Karpas-422 (cell line): ENCODE data around the gene NCSTN. TPM values are rescaled to one million over a fixed set of nuclear protein-coding genes. Genes with fewer than 3 reads are reported as not detected.
A peak's percentile ranks its signal among the peaks of the same experiment; 100 is the strongest.

Source experiments
- DNase-seq: peaks from one replicate; pipeline ENCODE4 v3.0.0-alpha.2; 2015
- H2AFZ ChIP-seq: fragments of 200-600 bp; sonication (generic); 2 replicates; pipeline ENCODE4 v1.6.1; 2014; ENCODE audit warnings: antibody characterized with exemption, low read length, mixed read lengths
- H3K27ac ChIP-seq: fragments of 200-600 bp; sonication (generic); 2 replicates; pipeline ENCODE4 v1.5.1; 2014; ENCODE audit warnings: mild to moderate bottlenecking, low read length, moderate library complexity
- H3K27me3 ChIP-seq: fragments of 200-600 bp; sonication (generic); 2 replicates; pipeline ENCODE4 v1.6.1; 2014; ENCODE audit warnings: low read length, mixed read lengths
- H3K36me3 ChIP-seq: fragments of 200-600 bp; sonication (generic); 2 replicates; pipeline ENCODE4 v1.6.1; 2014; ENCODE audit warnings: low read length, mixed read lengths; ENCODE audit not compliant: insufficient read depth
- H3K4me1 ChIP-seq: fragments of 200-600 bp; sonication (generic); 2 replicates; pipeline ENCODE4 v1.6.1; 2014; ENCODE audit warnings: mild to moderate bottlenecking, low read length, mixed read lengths
- H3K4me2 ChIP-seq: fragments of 200-600 bp; sonication (generic); 2 replicates; pipeline ENCODE4 v1.6.1; 2014; ENCODE audit warnings: low read length, low read depth, mild to moderate bottlenecking; ENCODE audit not compliant: poor library complexity, severe bottlenecking
- H3K4me3 ChIP-seq: fragments of 200-600 bp; sonication (generic); 2 replicates; pipeline ENCODE4 v1.5.1; 2014; ENCODE audit warnings: mild to moderate bottlenecking, antibody characterized with exemption, low read length, mixed read lengths
- H3K79me2 ChIP-seq: fragments of 200-600 bp; sonication (generic); 2 replicates; pipeline ENCODE4 v1.6.1; 2014; ENCODE audit warnings: mild to moderate bottlenecking, low read length, mixed read lengths
- H3K9ac ChIP-seq: fragments of 200-600 bp; sonication (generic); 2 replicates; pipeline ENCODE4 v1.6.0; 2014; ENCODE audit warnings: low read length
- H3K9me2 ChIP-seq: fragments of 200-600 bp; sonication (generic), shearing (Covaris generic); replicated peaks from 2 replicates; pipeline ENCODE4 v1.6.0; 2014; ENCODE audit warnings: mild to moderate bottlenecking, low read length, moderate library complexity; ENCODE audit not compliant: insufficient read depth
- H3K9me3 ChIP-seq: fragments of 300-700, 200-600 bp; sonication (generic); 2 replicates; pipeline ENCODE4 v1.6.1; 2014; ENCODE audit warnings: low read length, mixed read lengths
- H4K20me1 ChIP-seq: fragments of 200-600 bp; sonication (generic); 2 replicates; pipeline ENCODE4 v1.6.1; 2014; ENCODE audit warnings: mild to moderate bottlenecking, antibody characterized with exemption, low read length, low read depth; ENCODE audit not compliant: insufficient read depth
- total RNA-seq: library from RNA; depleted of rRNA; stranded (reverse); fragments of >200 nt; shearing (Covaris generic); gene quantifications from 2 replicates; pipeline ENCODE4 v1.2.3, GENCODE V29; 2014; ENCODE audit warnings: low replicate concordance

Gene NCSTN
- total RNA-seq, 1 experiment from 2014 or later: 76.9 TPM

GRCh38 chr1:160352555-160352954 lies 9.4 kb downstream of the NCSTN start:
- Histone ChIP-seq H3K27ac (no peak overlapping the region), H3K9me2 (no peaks in the 10 kb centered on the region), H3K79me2 (peaks cover 6% of the 10 kb centered on the region), H3K4me2 (no peak overlapping the region), H3K4me3 (no peak overlapping the region), H3K9ac (no peak overlapping the region), H3K4me1 (no peaks in the 10 kb centered on the region), H3K36me3 (peaks cover 61% of the 10 kb centered on the region; the same call in 1 of the 2 replicates), H2AFZ (no peak overlapping the region), H3K9me3 (no peaks in the 10 kb centered on the region), H3K27me3 (no peaks in the 10 kb centered on the region), H4K20me1 (no peaks in the 10 kb centered on the region)
- DNase-seq: no peak

DNA sequence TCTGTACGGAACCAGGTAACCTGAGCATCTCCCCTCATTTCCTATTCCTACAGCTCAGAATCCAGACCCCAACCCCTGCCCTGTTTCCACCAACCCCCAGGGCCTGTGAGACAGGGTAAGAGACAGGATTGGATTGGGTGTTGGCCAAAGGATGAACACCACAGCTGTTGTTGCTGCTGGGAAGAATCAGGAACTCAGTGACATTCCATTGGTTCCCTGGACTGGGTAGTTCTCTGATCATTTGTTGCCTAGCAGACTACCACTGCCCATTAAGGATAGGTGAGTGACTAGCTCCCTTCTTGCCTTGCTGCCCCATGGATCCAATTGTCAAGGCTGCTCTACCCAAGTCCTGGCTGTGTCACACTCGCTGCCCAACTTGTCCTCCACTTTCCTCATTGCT lies 10.0 kb downstream of the NCSTN start:
- no peak overlapping the region for H3K4me2 ChIP-seq
- no peaks in the 10 kb centered on the region for H3K4me1 ChIP-seq
- H3K36me3 ChIP-seq: peaks cover 67% of the 10 kb centered on the region; the same call in 1 of the 2 replicates
- H3K9me3 ChIP-seq: no peaks in the 10 kb centered on the region
- no peaks in the 10 kb centered on the region for H3K27me3 ChIP-seq
- no peak overlapping the region for H3K9ac ChIP-seq
- no peak overlapping the region for H3K27ac ChIP-seq
- H3K4me3 ChIP-seq: no peak overlapping the region
- H4K20me1 ChIP-seq: no peaks in the 10 kb centered on the region
- no peak overlapping the region for H2AFZ ChIP-seq
- H3K79me2 ChIP-seq: peaks cover under 1% of the 10 kb centered on the region
- no peak for DNase-seq
- H3K9me2 ChIP-seq: no peaks in the 10 kb centered on the region

DNA sequence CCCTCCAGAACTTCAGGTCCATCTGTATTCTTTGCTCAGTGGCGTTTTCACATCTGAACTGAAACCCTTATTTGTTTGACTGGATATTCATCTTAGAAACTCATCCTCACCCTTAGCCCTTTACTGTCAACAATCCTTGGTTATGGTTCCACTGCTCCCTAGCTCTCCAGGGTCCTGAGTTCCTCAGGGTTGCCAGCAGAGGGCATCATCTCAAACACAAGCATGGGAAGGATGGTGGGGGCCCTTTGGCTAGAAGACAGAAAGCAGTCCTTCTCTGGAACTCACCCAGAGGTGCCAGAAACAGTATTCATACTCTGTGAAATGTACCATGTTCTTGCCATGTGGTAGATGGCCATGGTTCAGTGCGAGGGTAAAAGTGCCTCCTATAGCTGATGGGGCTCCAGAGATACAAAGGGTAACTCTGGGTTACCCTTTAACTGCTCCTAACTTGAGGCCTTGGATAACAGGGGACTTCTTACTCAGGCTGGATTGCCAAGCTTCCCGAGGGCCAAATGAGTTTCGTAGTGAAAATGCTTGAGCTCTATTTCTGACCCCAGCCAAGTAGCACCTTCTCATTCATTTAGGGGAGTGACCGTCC lies 11.3 kb downstream of the NCSTN start:
- Histone ChIP-seq H3K4me3 (no peak overlapping the region), H3K27me3 (no peaks in the 10 kb centered on the region), H3K36me3 (peaks cover 59% of the 10 kb centered on the region; the same call in 1 of the 2 replicates), H4K20me1 (no peaks in the 10 kb centered on the region), H3K9me3 (no peaks in the 10 kb centered on the region), H3K4me1 (no peaks in the 10 kb centered on the region), H2AFZ (no peak overlapping the region), H3K79me2 (no peaks in the 10 kb centered on the region; the same call in 1 of the 2 replicates), H3K27ac (no peak overlapping the region), H3K9me2 (no peaks in the 10 kb centered on the region), H3K9ac (no peak overlapping the region), H3K4me2 (no peak overlapping the region)
- peak; percentile 69 for DNase-seq

DNA sequence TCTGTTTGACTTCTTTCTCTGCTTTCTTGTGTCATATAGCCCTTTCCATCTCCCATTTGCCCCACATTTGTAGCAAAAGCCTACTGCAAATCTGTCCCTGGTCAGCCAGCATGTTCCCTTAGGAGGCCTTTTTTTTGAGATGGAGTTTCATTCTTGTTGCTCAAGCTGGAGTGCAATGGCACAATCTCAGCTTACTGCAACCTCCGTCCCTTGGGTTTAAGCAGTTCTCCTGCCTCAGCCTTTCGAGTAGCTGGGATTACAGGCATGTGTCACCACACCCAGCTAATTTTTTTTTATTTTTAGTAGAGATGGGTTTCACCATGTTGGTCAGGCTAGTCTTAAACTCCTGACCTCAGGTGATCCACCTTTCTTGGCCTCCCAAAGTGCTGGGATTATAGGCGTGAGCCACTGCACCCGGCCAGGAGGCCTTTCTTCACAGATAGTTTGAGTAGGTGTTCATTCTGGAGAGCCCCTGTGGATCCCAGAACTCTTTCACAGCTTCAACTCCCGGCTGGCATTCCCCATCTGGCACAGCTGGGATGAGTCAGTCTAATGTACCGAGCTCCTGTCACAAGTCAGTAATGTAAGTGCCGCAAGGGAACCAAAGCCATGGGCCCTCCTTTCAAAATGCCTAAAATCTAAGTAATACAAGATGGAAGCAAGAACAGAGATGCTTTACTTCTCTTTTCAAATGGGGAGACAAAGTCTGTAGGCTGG lies 14.3 kb downstream of the NCSTN start:
- no peak overlapping the region for H3K4me2 ChIP-seq
- H3K27me3 ChIP-seq: no peaks in the 10 kb centered on the region
- no peak overlapping the region for H3K4me3 ChIP-seq
- H3K9me3 ChIP-seq: no peaks in the 10 kb centered on the region
- no peak overlapping the region for H3K27ac ChIP-seq
- H3K9me2 ChIP-seq: no peaks in the 10 kb centered on the region
- H3K79me2 ChIP-seq: no peaks in the 10 kb centered on the region
- H3K9ac ChIP-seq: no peak overlapping the region
- H2AFZ ChIP-seq: no peak overlapping the region
- no peaks in the 10 kb centered on the region for H4K20me1 ChIP-seq
- H3K36me3 ChIP-seq: peaks cover 38% of the 10 kb centered on the region; the same call in 1 of the 2 replicates
- DNase-seq: no peak
- peaks cover 3% of the 10 kb centered on the region; the same call in 1 of the 2 replicates for H3K4me1 ChIP-seq

DNA sequence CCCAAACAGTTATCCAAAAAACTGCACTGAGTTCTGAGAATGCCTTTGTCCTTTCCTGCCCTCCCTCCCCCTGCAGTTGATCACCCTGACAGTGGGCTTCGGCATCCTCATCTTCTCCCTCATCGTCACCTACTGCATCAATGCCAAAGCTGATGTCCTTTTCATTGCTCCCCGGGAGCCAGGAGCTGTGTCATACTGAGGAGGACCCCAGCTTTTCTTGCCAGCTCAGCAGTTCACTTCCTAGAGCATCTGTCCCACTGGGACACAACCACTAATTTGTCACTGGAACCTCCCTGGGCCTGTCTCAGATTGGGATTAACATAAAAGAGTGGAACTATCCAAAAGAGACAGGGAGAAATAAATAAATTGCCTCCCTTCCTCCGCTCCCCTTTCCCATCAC lies 14.9 kb downstream of the NCSTN start:
- Histone ChIP-seq H3K36me3 (peaks cover 36% of the 10 kb centered on the region; the same call in 1 of the 2 replicates), H3K4me2 (no peak overlapping the region), H3K4me3 (no peak overlapping the region)

DNA sequence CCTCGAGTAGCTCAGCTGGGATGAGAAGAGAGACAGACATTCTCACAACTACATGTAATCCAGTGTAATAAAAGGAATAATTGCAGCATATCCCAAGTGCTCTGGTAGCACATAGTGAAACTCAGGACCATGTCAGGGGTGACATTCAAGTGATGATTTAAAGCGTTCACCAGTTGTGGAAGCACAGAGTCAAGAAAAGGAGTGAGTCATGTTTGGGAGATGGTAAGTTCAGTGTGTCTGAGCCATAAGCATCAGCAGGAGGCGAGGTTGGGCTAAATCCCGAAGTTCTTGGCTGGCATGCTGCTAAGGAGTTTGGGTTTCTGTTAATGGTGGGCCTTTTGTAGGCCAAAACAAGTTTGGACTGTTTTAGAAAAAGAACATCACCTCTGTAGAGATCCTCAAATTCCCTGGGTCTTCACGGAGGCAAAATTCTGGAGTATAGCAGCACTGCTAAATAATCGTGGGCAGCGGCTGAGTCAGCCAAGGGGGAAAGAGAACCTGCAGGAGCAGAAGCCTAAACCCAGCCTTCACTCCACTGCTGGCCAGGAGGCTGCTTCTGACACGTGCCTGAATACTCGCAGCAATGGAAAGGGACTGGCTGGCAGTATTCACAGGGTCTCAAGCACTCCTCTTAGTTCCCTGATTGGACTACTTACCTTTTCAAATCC lies 16.5 kb downstream of the NCSTN start:
- DNase-seq: no peak
- Histone ChIP-seq H3K9ac (no peak overlapping the region), H2AFZ (no peak overlapping the region), H3K9me3 (no peaks in the 10 kb centered on the region), H3K79me2 (no peaks in the 10 kb centered on the region), H3K4me1 (peaks cover 3% of the 10 kb centered on the region; the same call in 1 of the 2 replicates), H3K4me2 (no peak overlapping the region), H3K9me2 (no peaks in the 10 kb centered on the region), H4K20me1 (no peaks in the 10 kb centered on the region), H3K27ac (no peak overlapping the region), H3K4me3 (no peak overlapping the region), H3K27me3 (no peaks in the 10 kb centered on the region), H3K36me3 (peaks cover 29% of the 10 kb centered on the region; the same call in 1 of the 2 replicates)

More for the DNA sequence above, 14.9 kb downstream of the NCSTN start:
- no peak overlapping the region for H2AFZ ChIP-seq
- H4K20me1 ChIP-seq: no peaks in the 10 kb centered on the region
- H3K27ac ChIP-seq: no peak overlapping the region
- no peaks in the 10 kb centered on the region for H3K9me3 ChIP-seq
- no peaks in the 10 kb centered on the region for H3K79me2 ChIP-seq
- H3K9ac ChIP-seq: no peak overlapping the region
- DNase-seq: no peak
- H3K4me1 ChIP-seq: peaks cover 3% of the 10 kb centered on the region; the same call in 1 of the 2 replicates
- no peaks in the 10 kb centered on the region for H3K9me2 ChIP-seq
- H3K27me3 ChIP-seq: no peaks in the 10 kb centered on the region

DNA sequence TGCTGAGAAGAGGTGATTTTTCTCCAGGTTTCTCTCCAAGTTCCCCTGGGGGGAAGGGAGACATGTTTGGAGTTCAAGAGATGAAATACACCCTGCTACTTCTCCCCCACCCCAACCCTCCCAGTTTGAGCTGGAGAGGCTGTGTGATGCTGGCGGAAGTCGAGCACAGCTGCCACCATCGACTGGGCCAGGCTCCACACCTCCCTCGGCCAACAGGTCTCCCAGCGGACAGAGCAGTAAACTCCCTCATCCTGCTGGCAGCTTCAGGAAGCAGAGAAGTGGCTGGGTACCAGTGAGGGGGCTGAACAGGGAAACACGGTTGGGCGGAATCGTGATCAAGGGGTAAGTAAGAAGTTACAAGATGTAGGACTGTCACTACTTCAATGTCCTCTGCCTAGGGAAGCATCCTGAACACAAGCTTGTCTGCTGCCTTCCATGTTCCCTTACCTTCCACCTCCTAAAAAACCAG lies 17.1 kb downstream of the NCSTN start:
- H3K27ac ChIP-seq: no peak overlapping the region
- H3K4me3 ChIP-seq: no peak overlapping the region
- H3K9ac ChIP-seq: no peak overlapping the region
- H3K4me2 ChIP-seq: no peak overlapping the region
- H3K9me2 ChIP-seq: no peaks in the 10 kb centered on the region
- H3K36me3 ChIP-seq: peaks cover 27% of the 10 kb centered on the region; the same call in 1 of the 2 replicates
- H4K20me1 ChIP-seq: no peaks in the 10 kb centered on the region
- no peaks in the 10 kb centered on the region for H3K27me3 ChIP-seq
- peaks cover 3% of the 10 kb centered on the region; the same call in 1 of the 2 replicates for H3K4me1 ChIP-seq
- DNase-seq: no peak
- H3K79me2 ChIP-seq: no peaks in the 10 kb centered on the region
- H2AFZ ChIP-seq: no peak overlapping the region
- H3K9me3 ChIP-seq: no peaks in the 10 kb centered on the region

DNA sequence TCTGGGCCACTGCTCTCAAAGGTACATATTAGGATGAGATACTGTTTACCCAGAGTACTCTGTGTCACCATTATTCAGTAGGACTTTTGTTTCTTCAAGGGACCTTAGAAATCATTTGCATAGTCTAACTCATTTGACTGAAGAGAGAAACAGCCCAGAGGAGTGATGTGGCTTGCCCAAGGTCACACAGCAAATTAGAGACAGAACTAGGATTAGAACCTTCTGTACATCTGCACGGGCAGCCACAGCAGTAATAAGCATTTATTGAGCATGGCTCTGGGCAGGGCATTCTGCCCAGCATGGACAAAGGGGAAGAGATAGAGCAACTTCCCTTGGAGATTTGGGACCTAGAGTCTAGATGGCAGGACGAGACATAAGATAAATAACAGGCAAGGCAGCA lies 18.0 kb downstream of the NCSTN start:
- Histone ChIP-seq H3K4me2 (no peak overlapping the region), H3K27ac (no peak overlapping the region), H3K9me2 (no peaks in the 10 kb centered on the region), H4K20me1 (no peaks in the 10 kb centered on the region), H2AFZ (no peak overlapping the region), H3K9ac (no peak overlapping the region), H3K27me3 (no peaks in the 10 kb centered on the region), H3K79me2 (no peaks in the 10 kb centered on the region), H3K9me3 (no peaks in the 10 kb centered on the region), H3K4me3 (no peak overlapping the region), H3K36me3 (peaks cover 17% of the 10 kb centered on the region; the same call in 1 of the 2 replicates), H3K4me1 (peaks cover 11% of the 10 kb centered on the region)
- DNase-seq: no peak
